ENCODE results near the gene TECTB.

Gene TECTB

DNA sequence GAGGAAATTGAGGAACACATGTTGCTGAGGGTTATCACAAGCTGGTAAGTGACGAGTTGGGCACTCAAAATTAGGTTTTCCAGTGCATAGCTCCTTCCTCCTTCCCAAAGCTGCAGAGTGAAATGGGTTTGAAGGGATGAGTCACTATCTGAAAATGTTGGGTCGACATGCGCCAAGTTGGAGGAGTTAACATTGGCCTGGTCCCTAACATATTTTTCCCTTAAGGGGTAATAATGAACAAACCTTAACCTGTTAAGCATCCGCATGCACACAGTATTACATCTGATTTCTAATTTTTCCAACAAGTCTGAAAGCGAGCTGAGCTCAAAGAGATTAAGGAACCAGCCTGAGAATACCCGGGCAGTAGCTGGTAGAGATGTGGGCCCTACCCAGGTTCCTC is 20.7 kb upstream of the TECTB start:
- Histone ChIP-seq H4K20me1 (no peaks in the 10 kb centered on the region), H3K27me3 (no peaks in the 10 kb centered on the region), H3K27ac (no peak overlapping the region), H3K36me3 (no peaks in the 10 kb centered on the region), H3K9me3 (replicated peaks in 1 of 11) (peaks cover 0 to 8% (median 0%) of the 10 kb centered on the region in 11 experiments; a peak in 4 of 22 replicates), H3K9ac (no peak overlapping the region), H3K4me2 (no peak overlapping the region), H3K4me3 (no peak overlapping the region), H3K4me1 (no peaks in the 10 kb centered on the region)
- TF ChIP-seq Cebpa-rat (IDR thresholded peaks at IDR 0.05), result no peak

DNA sequence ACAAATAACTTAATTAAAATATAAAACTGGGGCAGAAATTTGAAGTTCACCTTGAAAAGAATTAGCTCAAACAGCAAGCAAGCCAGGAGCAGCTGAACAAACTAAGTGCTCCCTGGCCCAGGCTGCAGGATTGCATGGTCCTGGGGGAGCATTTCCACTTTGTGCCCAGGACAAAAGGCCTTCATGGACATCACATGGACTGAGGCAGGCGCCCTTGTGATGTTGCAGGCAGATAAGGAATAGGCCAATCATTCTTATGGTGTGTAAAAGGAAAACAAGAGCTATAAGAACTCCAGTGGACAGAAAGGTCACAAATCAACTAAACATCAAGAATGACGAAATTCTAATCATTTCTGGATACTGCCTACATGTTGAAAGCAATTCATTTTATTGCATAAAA is 17.5 kb upstream of the TECTB start:
- Histone ChIP-seq H3K27me3 (no peaks in the 10 kb centered on the region), H3K9ac (no peak overlapping the region), H3K36me3 (no peaks in the 10 kb centered on the region), H4K20me1 (no peaks in the 10 kb centered on the region), H3K4me3 (no peak overlapping the region), H3K9me3 (replicated peaks in 1 of 11) (peaks cover 0 to 11% (median 0%) of the 10 kb centered on the region in 11 experiments; a peak in 5 of 22 replicates), H3K4me2 (no peak overlapping the region), H3K27ac (no peak overlapping the region), H3K4me1 (no peaks in the 10 kb centered on the region)
- no peak for TF ChIP-seq Cebpa-rat (IDR thresholded peaks at IDR 0.05)

DNA sequence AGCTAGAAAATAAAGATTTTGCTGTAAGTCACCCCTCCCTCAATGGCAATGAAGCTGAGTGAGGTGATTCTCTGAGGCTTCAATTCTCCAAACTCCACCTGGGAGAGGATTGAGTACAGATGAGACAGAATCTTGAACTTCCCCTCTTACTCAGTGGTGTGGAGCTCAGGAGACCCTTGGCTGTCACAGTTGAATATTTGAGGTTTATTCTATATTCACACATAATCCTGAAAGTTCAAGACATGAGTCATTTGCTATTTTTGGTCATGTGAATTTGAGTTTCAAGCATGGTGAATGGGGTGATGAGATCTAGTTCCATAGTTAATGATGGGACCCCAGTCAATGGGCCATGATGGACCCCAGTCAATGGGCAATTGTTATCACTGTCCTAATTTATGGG is 13.9 kb upstream of the TECTB start:
- Histone ChIP-seq H3K4me2 (no peak overlapping the region), H3K27ac (no peak overlapping the region), H3K27me3 (no peaks in the 10 kb centered on the region), H3K4me3 (no peak overlapping the region), H3K9ac (no peak overlapping the region), H3K9me3 (replicated peaks in 1 of 11) (peaks cover 0 to 11% (median 0%) of the 10 kb centered on the region in 11 experiments; a peak in 5 of 22 replicates), H3K4me1 (0 out of 20 replicates have a peak, but pooled peaks cover 0 to 4% (median 0%) of the 10 kb centered on the region in 10 experiments), H3K36me3 (no peaks in the 10 kb centered on the region), H4K20me1 (no peaks in the 10 kb centered on the region)
- TF ChIP-seq Cebpa-rat (IDR thresholded peaks at IDR 0.05), result no peak

DNA sequence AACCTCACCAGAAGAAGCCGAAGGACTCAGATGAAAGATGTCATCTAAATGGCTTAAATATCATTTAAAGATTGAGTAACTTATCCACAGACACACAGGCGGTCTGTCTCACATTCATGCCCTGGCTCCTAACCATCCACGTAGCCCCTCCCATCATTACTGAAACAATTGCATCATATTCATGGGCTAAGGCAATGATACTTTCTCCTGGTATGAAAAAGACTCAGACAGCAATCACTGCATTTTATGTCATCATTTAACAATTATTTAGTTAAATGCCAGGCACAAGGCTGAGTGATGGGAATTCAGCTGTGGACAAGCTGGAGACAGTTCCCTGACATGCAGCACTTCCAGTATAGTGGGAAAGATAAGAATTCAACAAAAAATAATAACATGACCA is 11.2 kb upstream of the TECTB start:
- no peaks in the 10 kb centered on the region for H3K36me3 ChIP-seq
- H3K4me1 ChIP-seq, result 0 out of 20 replicates have a peak, but pooled peaks cover 0 to 4% (median 0%) of the 10 kb centered on the region in 10 experiments
- no peak overlapping the region for H3K4me2 ChIP-seq
- H3K9me3 ChIP-seq (replicated peaks in 1 of 11), result peaks cover 0 to 8% (median 0%) of the 10 kb centered on the region in 11 experiments; a peak in 5 of 22 replicates
- no peak overlapping the region for H3K4me3 ChIP-seq
- H3K27me3 ChIP-seq, result no peaks in the 10 kb centered on the region
- H3K9ac ChIP-seq, result no peak overlapping the region
- no peak overlapping the region for H3K27ac ChIP-seq
- no peaks in the 10 kb centered on the region for H4K20me1 ChIP-seq
- TF ChIP-seq Cebpa-rat (IDR thresholded peaks at IDR 0.05), result 0 out of 22 replicates have a peak, but pooled peaks of 1 of the 11 experiments have one; percentile 16

DNA sequence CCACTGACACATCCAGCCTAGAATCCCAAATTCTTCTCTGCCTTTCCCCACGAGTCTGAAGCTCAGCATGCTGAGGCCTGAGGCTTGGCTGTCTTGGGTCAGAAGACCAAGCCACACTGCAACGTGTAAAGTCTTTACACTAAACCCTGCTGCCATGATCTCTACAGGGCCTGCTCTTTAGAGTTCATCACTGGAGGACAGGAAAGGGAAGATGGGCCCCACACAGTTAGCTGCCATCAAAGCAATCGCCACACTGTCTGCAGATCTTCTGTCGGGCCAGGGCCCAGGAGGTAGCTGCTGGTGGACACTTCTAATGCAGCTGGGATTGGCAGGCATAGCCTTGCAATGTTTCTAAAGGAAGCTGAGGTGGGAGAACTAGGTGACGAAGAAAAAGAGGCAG is 8.4 kb upstream of the TECTB start:
- TF ChIP-seq Cebpa-rat (IDR thresholded peaks at IDR 0.05), result no peak
- H3K27ac ChIP-seq, result no peak overlapping the region
- H3K36me3 ChIP-seq, result no peaks in the 10 kb centered on the region
- H3K4me3 ChIP-seq, result no peak overlapping the region
- H3K27me3 ChIP-seq, result no peaks in the 10 kb centered on the region
- peaks cover 0 to 10% (median 7%) of the 10 kb centered on the region in 10 experiments; a peak in 11 of 20 replicates for H3K4me1 ChIP-seq
- H4K20me1 ChIP-seq, result no peaks in the 10 kb centered on the region
- H3K4me2 ChIP-seq, result no peak overlapping the region
- H3K9me3 ChIP-seq (replicated peaks in 1 of 11), result no peaks in the 10 kb centered on the region; a peak in 1 of 22 replicates
- no peak overlapping the region for H3K9ac ChIP-seq

DNA sequence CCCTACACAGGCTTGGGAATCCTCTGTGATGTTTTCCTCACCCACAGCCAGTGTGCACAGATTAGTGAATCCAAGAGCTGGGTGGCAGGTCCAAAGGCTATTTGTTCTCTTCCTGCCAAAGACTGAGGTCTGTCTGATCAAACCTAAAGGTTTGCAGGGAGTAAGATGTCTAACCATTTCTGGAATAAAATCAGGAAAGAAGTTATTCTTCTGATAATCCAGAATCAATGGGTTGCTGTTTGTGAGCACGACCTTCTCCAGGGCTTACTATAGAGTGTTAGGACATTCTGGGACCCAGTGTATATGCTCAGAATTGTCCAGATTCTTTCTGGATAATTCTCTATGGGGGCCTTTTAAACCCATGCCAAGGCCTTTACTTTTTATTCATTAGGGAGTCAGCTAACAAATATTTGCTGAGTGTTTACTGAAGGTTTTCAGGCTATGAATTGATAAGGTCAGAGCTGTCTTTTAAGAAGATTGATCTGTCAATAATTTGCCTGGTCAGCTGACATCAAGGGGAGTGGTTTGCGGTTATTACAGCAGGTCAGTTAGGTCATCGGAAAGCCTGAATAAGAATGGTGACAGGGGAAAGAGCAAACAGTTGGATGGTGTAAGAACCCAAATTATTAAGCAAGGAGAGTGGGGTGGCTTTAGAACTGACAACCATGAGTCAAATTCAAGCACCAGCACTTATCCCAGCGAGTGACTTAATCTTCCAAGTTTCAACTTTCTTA is 7.5 kb upstream of the TECTB start:
- Histone ChIP-seq H3K4me3 (no peak overlapping the region), H3K36me3 (no peaks in the 10 kb centered on the region)

DNA sequence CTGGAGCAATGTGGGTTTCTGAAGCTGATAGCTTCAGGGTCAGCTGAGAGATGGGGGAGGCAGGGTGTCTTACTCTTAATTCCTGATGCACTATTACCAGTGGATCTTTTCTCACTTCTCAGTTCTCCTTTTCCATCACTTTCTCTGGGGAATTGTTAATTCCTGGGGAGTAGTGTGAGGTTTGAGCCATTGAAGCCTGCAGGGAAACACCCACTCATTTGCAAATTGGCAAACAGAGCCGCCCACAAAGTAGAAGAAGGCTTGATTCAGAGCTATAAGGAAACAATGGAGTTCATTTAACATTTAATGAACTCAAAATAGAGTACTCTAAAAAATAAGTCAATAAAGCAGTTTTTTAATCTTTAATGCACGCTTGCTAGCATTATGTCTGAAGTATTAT is 4.3 kb upstream of the TECTB start:
- TF ChIP-seq Cebpa-rat (IDR thresholded peaks at IDR 0.05), result no peak
- Histone ChIP-seq H3K27me3 (no peaks in the 10 kb centered on the region), H4K20me1 (no peaks in the 10 kb centered on the region), H3K9ac (no peak overlapping the region), H3K4me2 (peak overlapping the region in 8 of 11 experiments; percentile 1 to 33 (median 12); a peak in 6 of 22 replicates), H3K4me1 (peaks cover 0 to 10% (median 7%) of the 10 kb centered on the region in 10 experiments; a peak in 11 of 20 replicates), H3K36me3 (no peaks in the 10 kb centered on the region), H3K27ac (no peak overlapping the region), H3K9me3 (replicated peaks in 1 of 11) (no peaks in the 10 kb centered on the region), H3K4me3 (no peak overlapping the region)

More for the DNA sequence above, 7.5 kb upstream of the TECTB start:
- Histone ChIP-seq H3K27ac (no peak overlapping the region), H3K27me3 (no peaks in the 10 kb centered on the region), H3K4me1 (peaks cover 0 to 10% (median 7%) of the 10 kb centered on the region in 10 experiments; a peak in 11 of 20 replicates), H4K20me1 (no peaks in the 10 kb centered on the region), H3K9me3 (replicated peaks in 1 of 11) (no peaks in the 10 kb centered on the region; a peak in 1 of 22 replicates), H3K9ac (no peak overlapping the region), H3K4me2 (no peak overlapping the region)
- no peak for TF ChIP-seq Cebpa-rat (IDR thresholded peaks at IDR 0.05)

DNA sequence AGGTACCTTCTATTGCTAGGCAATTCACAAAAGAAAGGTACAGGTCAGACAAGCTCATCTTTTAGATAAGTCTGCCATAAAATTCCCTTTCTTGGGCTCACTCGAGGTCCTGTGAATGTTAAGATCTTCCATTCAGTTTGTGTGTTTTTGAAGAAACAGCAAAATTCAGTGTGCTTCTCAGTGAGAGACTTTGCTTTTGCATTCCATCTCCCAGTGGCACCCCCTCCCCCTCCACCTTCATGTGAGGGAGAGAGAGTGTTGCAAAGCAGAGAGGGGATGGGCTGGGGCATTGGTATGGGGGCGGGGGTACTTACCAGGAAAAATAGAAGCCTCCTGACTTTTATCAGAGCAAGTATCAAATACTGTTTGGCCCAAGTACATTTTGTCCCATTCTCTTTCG is 3.8 kb upstream of the TECTB start:
- Histone ChIP-seq H3K27me3 (no peaks in the 10 kb centered on the region), H3K9me3 (replicated peaks in 1 of 11) (no peaks in the 10 kb centered on the region), H3K27ac (no peak overlapping the region), H4K20me1 (no peaks in the 10 kb centered on the region), H3K9ac (no peak overlapping the region), H3K4me1 (peaks cover 0 to 10% (median 7%) of the 10 kb centered on the region in 10 experiments; a peak in 11 of 20 replicates), H3K36me3 (no peaks in the 10 kb centered on the region), H3K4me3 (no peak overlapping the region), H3K4me2 (0 out of 22 replicates have a peak overlapping the region, but pooled peaks of 2 of the 11 experiments have one; percentile 1 to 4)
- no peak for TF ChIP-seq Cebpa-rat (IDR thresholded peaks at IDR 0.05)

DNA sequence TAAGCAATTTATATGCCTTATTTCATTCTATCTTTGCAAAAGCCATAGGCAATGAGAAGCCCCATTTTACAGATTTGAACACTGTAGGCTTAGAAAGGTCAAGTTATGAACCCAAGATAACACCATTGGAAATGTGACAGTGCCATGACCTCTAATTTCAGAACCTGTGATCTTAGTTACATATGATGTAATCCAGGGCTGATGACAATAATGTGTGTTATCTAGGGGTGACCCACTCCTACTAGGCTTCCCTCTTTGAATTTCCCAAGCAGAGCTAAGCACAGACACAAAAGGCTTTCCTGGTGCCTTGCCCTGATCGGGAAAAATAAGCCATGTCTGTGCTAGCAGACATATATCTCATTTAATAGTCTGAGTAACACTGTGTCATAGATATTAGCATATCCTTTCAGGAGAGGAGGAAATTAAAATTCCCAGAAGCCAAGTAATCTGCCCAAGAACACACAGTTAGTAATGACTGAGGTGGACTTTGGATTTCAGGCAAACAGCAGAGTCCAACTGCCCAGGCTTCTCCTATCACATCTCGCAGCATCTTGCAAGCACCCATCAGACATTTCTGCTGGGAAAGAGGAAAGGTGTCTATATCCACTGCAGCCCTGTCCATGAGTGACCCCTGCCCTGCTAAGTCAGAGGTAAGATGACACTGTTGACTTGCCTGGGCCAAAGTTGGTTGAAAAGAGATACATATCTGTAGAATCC is 2.8 kb upstream of the TECTB start:
- no peaks in the 10 kb centered on the region for H4K20me1 ChIP-seq
- no peaks in the 10 kb centered on the region for H3K27me3 ChIP-seq
- no peaks in the 10 kb centered on the region for H3K9me3 ChIP-seq (replicated peaks in 1 of 11)
- no peak overlapping the region for H3K4me2 ChIP-seq
- TF ChIP-seq Cebpa-rat (IDR thresholded peaks at IDR 0.05), result no peak
- H3K9ac ChIP-seq, result no peak overlapping the region
- peaks cover 0 to 10% (median 7%) of the 10 kb centered on the region in 10 experiments; a peak in 11 of 20 replicates for H3K4me1 ChIP-seq
- no peak overlapping the region for H3K27ac ChIP-seq
- no peaks in the 10 kb centered on the region for H3K36me3 ChIP-seq
- no peak overlapping the region for H3K4me3 ChIP-seq

Data from BLaER1 treated with 17β-estradiol and CSF1 and Interleukin-3, amounts not matched to agents 10 nM and 100 nM (cell line).